AG09309 (cell line): Measurements from ENCODE around the gene DEXI.

Source experiments
- DNase-seq: peaks from one replicate; pipeline ENCODE4 v3.0.0-alpha.2; 2010; ENCODE audit warnings: low read depth
- H3K4me3 ChIP-seq: 2 replicates; pipeline ENCODE4 v1.5.1; 2011; ENCODE audit warnings: mild to moderate bottlenecking, low read depth, low read length, moderate library complexity; ENCODE audit not compliant: control insufficient read depth
- TF ChIP-seq, protein P1 (sequence below): IDR thresholded peaks from 2 replicates; pipeline ENCODE4 v1.5.1; 2011; ENCODE audit warnings: mild to moderate bottlenecking, low read depth, low read length, inconsistent platforms; ENCODE audit not compliant: insufficient read depth, control insufficient read depth; ENCODE audit errors: missing control alignments

DEXI gene

DNA sequence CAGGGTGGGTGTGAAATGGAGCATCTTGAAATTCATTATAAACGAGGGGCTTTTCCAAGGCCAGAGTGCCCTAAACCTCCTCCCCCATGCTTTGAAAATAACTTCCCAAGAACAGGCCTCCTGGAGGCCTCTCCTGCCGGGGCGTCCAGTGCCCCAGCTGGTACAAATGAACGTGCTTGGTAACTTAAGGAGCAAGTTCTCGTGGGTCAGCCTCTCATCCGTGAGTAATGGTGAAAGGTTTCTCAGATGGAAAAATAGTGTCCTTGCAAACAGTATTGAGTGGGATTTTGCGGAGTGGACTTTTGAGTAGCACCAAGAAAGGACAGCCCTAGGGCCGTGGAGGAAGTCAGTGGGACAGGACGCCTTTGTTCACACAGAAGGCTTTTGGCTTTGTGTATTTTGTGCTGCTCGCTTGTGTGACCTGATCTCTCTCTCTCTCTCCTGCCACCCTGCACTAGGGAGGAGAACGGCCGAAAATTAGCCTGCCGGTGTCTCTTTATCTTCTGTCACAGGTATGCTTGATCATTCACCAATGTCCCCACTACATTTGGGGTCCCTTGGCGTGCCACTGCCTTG is 36.7 kb upstream of the DEXI start:
- TF ChIP-seq, protein P1, sequence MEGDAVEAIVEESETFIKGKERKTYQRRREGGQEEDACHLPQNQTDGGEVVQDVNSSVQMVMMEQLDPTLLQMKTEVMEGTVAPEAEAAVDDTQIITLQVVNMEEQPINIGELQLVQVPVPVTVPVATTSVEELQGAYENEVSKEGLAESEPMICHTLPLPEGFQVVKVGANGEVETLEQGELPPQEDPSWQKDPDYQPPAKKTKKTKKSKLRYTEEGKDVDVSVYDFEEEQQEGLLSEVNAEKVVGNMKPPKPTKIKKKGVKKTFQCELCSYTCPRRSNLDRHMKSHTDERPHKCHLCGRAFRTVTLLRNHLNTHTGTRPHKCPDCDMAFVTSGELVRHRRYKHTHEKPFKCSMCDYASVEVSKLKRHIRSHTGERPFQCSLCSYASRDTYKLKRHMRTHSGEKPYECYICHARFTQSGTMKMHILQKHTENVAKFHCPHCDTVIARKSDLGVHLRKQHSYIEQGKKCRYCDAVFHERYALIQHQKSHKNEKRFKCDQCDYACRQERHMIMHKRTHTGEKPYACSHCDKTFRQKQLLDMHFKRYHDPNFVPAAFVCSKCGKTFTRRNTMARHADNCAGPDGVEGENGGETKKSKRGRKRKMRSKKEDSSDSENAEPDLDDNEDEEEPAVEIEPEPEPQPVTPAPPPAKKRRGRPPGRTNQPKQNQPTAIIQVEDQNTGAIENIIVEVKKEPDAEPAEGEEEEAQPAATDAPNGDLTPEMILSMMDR, result no peak
- no peak for DNase-seq
- H3K4me3 ChIP-seq, result no peak overlapping the region

DNA sequence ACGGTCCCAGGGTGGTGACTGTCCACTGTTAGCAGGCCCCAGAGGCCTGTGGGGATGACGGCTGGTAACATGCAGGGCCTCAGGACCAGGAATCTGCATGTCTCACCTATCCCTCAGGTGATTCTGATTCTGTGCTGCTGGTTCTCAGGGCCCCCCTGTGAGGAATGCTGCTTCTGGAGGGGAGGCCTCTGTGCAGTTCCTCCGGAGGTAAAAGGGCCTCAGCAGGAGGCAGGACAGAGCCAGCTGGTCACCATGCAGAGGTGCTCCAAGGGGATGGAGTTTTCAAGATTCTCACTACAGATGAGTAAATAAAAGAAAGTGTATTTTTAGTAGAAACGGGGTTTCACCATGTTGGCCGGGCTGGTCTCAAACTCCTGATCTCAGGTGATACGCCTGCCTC is 35.9 kb upstream of the DEXI start:
- TF ChIP-seq, protein P1, result no peak

GRCh38 chr16:10976634-10977033 is 34.4 kb upstream of the DEXI start:
- TF ChIP-seq, protein P1, result no peak
- DNase-seq, result no peak

More for the DNA sequence above, 35.9 kb upstream of the DEXI start:
- DNase-seq, result no peak
- no peak overlapping the region for H3K4me3 ChIP-seq

DNA sequence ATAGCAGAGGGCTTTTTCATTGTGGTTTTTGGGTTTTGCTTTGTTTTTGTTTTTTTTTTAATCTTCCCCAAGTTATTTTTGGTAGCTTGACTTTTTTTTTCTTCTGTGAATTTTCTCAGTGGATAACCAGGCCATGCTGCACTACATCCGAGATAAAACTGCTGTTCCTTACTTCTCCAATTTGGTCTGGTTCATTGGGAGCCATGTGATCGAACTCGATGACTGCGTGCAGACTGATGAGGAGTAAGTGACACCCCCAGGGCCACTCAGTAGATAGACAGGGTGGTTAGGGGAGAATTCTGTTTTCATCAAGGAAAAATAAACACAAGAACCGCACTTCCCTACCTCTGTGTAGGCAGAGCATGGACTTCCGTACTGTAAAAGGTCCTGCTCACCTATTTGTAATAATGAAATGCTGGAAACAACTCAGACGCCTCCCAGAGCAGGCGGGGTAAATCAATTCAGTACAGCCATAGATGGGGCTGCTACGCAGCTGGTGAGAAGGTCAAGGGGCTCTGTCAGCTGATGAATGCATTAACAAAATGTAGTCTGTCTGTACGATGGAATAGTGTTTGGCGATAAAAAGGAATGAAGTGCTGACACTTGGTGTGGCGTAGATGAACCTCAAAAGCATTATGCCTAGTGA is 30.7 kb upstream of the DEXI start:
- TF ChIP-seq, protein P1, result no peak
- DNase-seq, result no peak
- H3K4me3 ChIP-seq, result no peak overlapping the region

More at GRCh38 chr16:10976634-10977033, 34.4 kb upstream of the DEXI start:
- H3K4me3 ChIP-seq, result no peak overlapping the region

DNA sequence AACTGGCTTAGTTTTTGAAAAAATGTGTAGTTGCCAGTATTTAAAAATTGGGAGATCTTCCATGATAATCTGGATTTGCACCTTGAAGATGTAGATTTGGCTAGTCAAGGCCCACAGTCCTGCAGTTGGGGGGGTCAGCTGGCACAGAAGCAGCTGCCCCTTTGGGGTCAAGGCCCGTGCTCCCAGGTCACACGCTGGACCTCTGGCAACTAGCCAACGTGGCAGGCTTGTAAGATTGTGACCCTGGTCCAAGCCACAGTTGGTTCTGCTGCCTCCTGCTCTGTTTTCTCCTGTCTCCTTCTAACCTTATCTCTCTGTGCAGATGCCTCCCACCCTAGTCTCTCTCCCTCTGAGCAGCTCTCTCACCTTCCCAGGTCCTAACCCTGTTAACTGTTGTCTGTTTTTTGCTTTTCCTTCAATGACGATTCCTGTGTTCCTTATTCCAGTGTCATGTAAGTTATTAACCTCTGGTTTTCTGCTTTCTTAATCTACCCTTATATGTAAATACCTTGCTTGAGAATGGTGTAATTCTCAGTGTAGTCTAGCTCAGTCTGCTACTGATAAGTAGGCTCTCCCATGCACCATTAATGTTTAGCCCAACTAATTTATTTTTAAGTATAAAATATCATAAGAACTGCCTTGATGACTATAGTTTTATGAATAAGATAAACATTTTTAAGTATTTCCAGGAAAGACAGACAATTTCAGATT is 30.0 kb upstream of the DEXI start:
- DNase-seq, result no peak
- TF ChIP-seq, protein P1, result no peak
- H3K4me3 ChIP-seq, result no peak overlapping the region

- TF ChIP-seq, protein P1, result peak; percentile 73
- peak; percentile 92 for DNase-seq
- H3K4me3 ChIP-seq, result no peak overlapping the region
Observed at GRCh38 chr16:10971560-10971961, 29.3 kb upstream of the DEXI start.
